Left hindlimb (tissue), 1 donor: ENCODE measurements around the gene TMBIM1.
"Not testable (repeated sequence)": the region's sequence is repeated elsewhere in the genome, so short reads cannot be mapped to it uniquely, and the experiment has no call there.

Source experiments
- DNase-seq: peaks from one replicate; pipeline ENCODE4 v3.0.0-alpha.2; 2018

TMBIM1 gene

GRCh38 chr2:218317835-218318234 lies 25.5 kb upstream of the TMBIM1 start:
- no peak for DNase-seq

DNA sequence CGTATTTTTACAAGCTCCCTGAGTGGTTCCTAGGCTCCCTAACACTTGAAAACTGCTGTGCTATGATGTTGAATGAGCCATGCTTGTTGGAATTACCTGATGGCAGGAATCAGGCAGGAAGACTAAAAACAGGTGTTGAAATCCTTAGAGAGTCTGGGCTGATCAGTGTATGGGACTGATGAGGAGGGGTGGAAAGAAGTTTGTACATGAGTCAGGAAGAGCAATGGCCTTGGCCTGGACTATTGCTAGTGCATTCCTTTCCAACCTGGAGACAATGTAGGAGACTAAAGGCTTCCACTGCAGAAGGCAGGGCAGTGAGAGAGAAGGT lies 25.0 kb upstream of the TMBIM1 start:
- DNase-seq: no peak

GRCh38 chr2:218315397-218315796 lies 23.1 kb upstream of the TMBIM1 start:
- DNase-seq: no peak

DNA sequence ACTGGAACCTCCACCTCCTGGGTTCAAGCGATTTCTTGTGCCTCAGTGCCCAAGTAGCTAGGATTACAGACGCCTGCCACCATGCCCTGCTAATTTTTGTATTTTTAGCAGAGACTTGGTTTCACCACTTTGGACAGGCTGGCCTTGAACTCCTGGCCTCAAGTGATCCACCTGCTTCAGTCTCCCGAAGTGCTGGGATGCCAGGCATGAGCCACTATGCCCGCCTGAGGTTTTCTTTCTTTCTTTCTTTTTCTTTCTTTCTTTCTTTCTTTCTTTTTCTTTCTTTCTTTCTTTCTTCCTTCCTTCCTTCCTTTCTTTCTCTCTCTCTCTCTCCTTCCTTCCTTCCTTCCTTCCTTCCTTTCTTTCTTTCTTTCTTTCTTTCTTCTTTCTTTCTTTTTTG lies 22.5 kb upstream of the TMBIM1 start:
- DNase-seq: not testable (repeated sequence)

- DNase-seq: no peak
Measured at GRCh38 chr2:218313356-218313755, 21.1 kb upstream of the TMBIM1 start.

DNA sequence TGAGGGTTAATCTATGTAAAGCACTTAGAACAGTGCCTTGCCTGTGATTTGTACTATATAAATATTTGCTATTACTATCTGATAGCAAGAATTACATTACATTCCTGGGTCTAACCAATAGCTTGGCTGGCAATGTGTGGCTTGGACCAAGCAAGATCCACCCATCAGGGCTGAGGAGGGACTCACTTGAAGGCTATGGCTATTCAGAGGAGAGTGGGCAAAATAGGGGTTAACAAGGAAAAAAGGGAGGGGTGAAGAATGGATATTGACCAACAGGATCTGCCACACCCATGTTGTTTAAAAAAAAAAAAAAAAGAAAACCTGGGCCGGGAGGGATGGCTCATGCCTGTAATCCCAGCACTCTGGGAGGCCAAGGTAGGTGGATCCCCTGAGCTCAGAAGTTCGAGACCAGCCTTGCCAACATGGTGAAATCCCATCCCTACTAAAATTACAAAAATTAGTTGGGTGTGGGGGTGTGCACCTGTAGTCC lies 20.0 kb upstream of the TMBIM1 start:
- no peak for DNase-seq

GRCh38 chr2:218311541-218312266 lies 19.4 kb upstream of the TMBIM1 start:
- not testable (repeated sequence) for DNase-seq

GRCh38 chr2:218310853-218311540 lies 18.7 kb upstream of the TMBIM1 start:
- no peak for DNase-seq

GRCh38 chr2:218307415-218308090 lies 15.2 kb upstream of the TMBIM1 start:
- DNase-seq: peak; percentile 6

DNA sequence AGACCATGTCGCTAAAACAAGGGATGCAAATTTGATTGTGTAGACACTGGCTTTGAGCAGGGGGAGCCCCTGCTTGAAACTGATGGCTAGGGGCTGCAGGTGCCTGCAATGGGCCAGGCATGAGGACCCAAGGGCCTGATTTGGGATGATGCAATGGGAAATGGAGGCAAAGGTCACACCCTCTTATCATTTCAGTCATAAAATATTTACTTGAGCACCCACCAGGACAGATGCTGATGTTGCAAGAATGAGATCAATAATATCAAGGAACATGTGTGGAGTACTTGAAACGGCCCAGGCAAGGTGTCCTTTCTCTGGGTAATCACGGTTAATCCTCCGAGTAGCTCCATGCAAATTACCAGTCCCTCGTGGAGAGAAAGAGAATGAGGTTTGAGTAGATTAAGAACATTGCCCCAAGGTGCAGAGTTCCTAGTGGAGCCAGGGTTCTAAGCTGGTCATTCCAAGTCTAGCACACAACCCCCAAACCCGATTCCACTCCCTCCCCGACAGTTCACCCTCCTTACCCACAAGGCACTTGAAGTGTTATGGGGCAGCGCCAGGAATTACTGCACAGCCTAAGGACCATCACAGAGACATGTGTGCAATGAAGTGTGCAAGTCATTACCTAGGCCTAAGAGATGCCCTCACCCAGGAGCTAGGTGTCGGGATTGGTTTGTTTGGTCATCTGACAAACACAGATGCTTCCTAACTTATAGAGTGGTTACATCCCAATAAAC lies 14.0 kb upstream of the TMBIM1 start:
- DNase-seq: peak; percentile 3

GRCh38 chr2:218305383-218305782 lies 13.1 kb upstream of the TMBIM1 start:
- peak; percentile 7 for DNase-seq

- peak; percentile 79 for DNase-seq
Measured at GRCh38 chr2:218301176-218301819, 9.0 kb upstream of the TMBIM1 start.

GRCh38 chr2:218300141-218300540 lies 7.8 kb upstream of the TMBIM1 start:
- DNase-seq: peak; percentile 1

DNA sequence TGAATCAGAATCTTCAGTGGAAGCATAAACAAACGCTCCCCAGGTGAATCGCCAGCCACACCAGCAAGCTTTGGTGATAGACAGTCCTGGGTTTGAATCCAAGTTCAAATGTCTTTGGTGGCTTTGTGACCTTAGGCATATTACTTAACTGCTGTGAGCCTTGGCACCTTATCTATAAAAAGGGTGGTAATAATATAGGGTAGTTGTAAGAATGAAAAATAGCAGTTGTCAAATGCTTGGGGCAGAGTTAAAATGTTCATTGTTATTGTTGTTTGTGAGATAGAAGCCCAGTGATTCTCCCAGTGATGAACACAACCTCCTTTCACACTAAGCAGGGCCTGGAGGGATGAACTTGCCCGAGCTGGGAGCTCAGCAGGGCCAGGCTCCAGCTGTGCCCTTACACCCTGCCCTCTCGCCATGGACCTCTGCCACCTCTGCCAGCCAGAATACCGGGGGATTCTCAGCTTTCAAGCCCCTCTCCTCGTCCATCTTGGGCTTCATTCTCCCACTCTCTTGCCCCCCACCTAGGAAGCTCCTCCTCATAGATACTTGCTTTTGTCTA lies 6.1 kb upstream of the TMBIM1 start:
- peak; percentile 20 for DNase-seq

- DNase-seq: peak; percentile 23
Measured at GRCh38 chr2:218296847-218297246, 4.5 kb upstream of the TMBIM1 start.

- peak; percentile 12 for DNase-seq
Measured at GRCh38 chr2:218296200-218296599, 3.9 kb upstream of the TMBIM1 start.

- DNase-seq: no peak
Measured at GRCh38 chr2:218295029-218295428, 2.7 kb upstream of the TMBIM1 start.

GRCh38 chr2:218294430-218295022 lies 2.2 kb upstream of the TMBIM1 start:
- DNase-seq: peak; percentile 12

GRCh38 chr2:218293715-218294429 lies 1.6 kb upstream of the TMBIM1 start:
- peak; percentile 9 for DNase-seq

DNA sequence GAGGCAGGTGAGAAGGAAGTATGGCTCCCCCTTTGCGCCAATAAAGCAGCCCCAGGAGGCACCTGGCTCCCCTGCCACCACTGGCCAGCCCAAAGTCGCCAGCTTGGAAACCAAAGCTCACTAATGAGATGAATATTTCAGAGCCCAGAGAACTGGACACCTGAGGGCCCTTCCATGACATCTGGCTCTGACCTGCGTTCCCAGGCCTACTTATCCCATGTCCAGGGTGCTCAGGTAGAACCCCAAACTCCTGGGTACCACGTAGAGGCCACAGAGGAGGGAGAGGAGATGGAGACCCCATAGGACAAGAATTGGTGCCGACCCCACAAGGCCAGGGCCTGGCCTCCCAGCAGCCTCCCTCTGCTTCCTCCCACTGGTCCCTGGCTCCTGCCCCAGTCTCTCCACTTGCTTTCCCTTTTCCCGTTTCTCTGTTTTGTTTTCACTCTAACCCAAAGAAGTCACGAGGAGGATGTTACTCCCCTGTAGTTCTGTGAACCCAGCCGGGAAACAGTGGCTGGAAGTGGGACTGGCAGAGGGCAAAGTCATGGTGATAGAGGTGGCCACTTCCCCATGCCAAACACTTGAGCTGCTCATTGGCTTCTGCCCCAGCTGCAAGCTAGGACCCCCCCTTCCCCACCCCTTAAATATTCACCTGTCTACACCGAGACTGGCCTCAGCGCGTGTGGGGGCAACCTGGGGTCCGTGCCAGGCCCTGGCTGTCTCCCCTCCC lies 820 bp downstream of the TMBIM1 start:
- DNase-seq: no peak
